SK-N-MC (cell line): ENCODE results near the gene CHMP4B.

Source experiments
- DNase-seq: peaks from one replicate; pipeline ENCODE4 v3.0.0-alpha.2; 2011; ENCODE audit warnings: low read depth, low spot score
- H3K27ac ChIP-seq: fragments of 200-600 bp; sonication (generic); 2 replicates; pipeline ENCODE4 v1.5.1; 2016; ENCODE audit warnings: mixed run types
- H3K36me3 ChIP-seq: fragments of 200-600 bp; sonication (generic); 2 replicates; pipeline ENCODE4 v1.6.1; 2017; ENCODE audit warnings: antibody characterized with exemption, low read length, mixed read lengths; ENCODE audit not compliant: insufficient read depth
- H3K4me3 ChIP-seq: fragments of 200-600 bp; sonication (generic); 2 replicates; pipeline ENCODE4 v1.5.1; 2016
- H3K9ac ChIP-seq: fragments of 200-600 bp; sonication (generic); 2 replicates; pipeline ENCODE4 v1.8.0; 2017; ENCODE audit warnings: mixed run types, mixed read lengths; ENCODE audit not compliant: insufficient read length
- H3K9me3 ChIP-seq: fragments of 200-600 bp; sonication (generic); 2 replicates; pipeline ENCODE4 v1.6.1; 2017; ENCODE audit warnings: low read depth, mild to moderate bottlenecking, antibody characterized with exemption, low read length, moderate library complexity, mixed read lengths
- EZH2 ChIP-seq: fragments of 200-600 bp; sonication (generic); IDR thresholded peaks from one replicate; pipeline ENCODE4 v1.6.1; 2017; ENCODE audit warnings: antibody characterized with exemption
- FOXP2 ChIP-seq: optimal IDR thresholded peaks from 2 replicates; pipeline ENCODE3; 2011; ENCODE audit warnings: mild to moderate bottlenecking, moderate library complexity; ENCODE audit not compliant: insufficient read depth; ENCODE audit errors: extremely low read length, control extremely low read depth
- POLR2AphosphoS5 ChIP-seq: IDR thresholded peaks from 2 replicates; pipeline ENCODE4 v1.6.1; 2012; ENCODE audit warnings: mild to moderate bottlenecking, low read depth, low read length, borderline replicate concordance

Gene CHMP4B

GRCh38 chr20:33843854-33844253 is 32.7 kb downstream of the CHMP4B start:
- H3K9ac ChIP-seq = no peak overlapping the region
- no peak for TF ChIP-seq FOXP2
- TF ChIP-seq POLR2AphosphoS5 = no peak
- no peak for TF ChIP-seq EZH2
- DNase-seq = no peak

GRCh38 chr20:33846291-33846935 is 35.3 kb downstream of the CHMP4B start:
- TF ChIP-seq EZH2 = no peak
- no peak for TF ChIP-seq FOXP2
- no peak for TF ChIP-seq POLR2AphosphoS5
- no peak for DNase-seq
- no peak overlapping the region for H3K4me3 ChIP-seq

More at GRCh38 chr20:33843854-33844253, 32.7 kb downstream of the CHMP4B start:
- no peaks in the 10 kb centered on the region for H3K9me3 ChIP-seq
- H3K36me3 ChIP-seq = no peaks in the 10 kb centered on the region
- H3K27ac ChIP-seq = no peak overlapping the region
- no peak overlapping the region for H3K4me3 ChIP-seq

GRCh38 chr20:33847006-33847405 is 35.9 kb downstream of the CHMP4B start:
- no peak overlapping the region for H3K27ac ChIP-seq
- H3K4me3 ChIP-seq = no peak overlapping the region
- no peaks in the 10 kb centered on the region for H3K9me3 ChIP-seq
- TF ChIP-seq POLR2AphosphoS5 (no peak), FOXP2 (no peak), EZH2 (no peak)
- peaks cover 14% of the 10 kb centered on the region; the same call in 1 of the 2 replicates for H3K36me3 ChIP-seq
- no peak overlapping the region for H3K9ac ChIP-seq
- DNase-seq = no peak

More at GRCh38 chr20:33846291-33846935, 35.3 kb downstream of the CHMP4B start:
- Histone ChIP-seq H3K9ac (no peak overlapping the region), H3K9me3 (no peaks in the 10 kb centered on the region), H3K36me3 (peaks cover 9% of the 10 kb centered on the region; the same call in 1 of the 2 replicates), H3K27ac (no peak overlapping the region)

- Histone ChIP-seq H3K27ac (no peak overlapping the region), H3K4me3 (no peak overlapping the region), H3K9me3 (no peaks in the 10 kb centered on the region), H3K36me3 (peaks cover 19% of the 10 kb centered on the region; the same call in 1 of the 2 replicates), H3K9ac (no peak overlapping the region)
- TF ChIP-seq EZH2 (no peak), FOXP2 (no peak), POLR2AphosphoS5 (no peak)
- no peak for DNase-seq
These were observed 37.2 kb downstream of the CHMP4B start for GRCh38 chr20:33848391-33848790.

GRCh38 chr20:33850159-33850558 is 39.0 kb downstream of the CHMP4B start:
- H3K4me3 ChIP-seq = no peak overlapping the region
- TF ChIP-seq EZH2 (no peak), FOXP2 (no peak)
- H3K36me3 ChIP-seq = peaks cover 31% of the 10 kb centered on the region; the same call in 1 of the 2 replicates
- DNase-seq = no peak
- no peaks in the 10 kb centered on the region for H3K9me3 ChIP-seq
- no peak overlapping the region for H3K9ac ChIP-seq
- H3K27ac ChIP-seq = no peak overlapping the region

GRCh38 chr20:33851842-33852466 is 40.8 kb downstream of the CHMP4B start:
- DNase-seq = no peak
- H3K4me3 ChIP-seq = no peak overlapping the region
- H3K9ac ChIP-seq = no peak overlapping the region
- H3K27ac ChIP-seq = no peak overlapping the region
- no peaks in the 10 kb centered on the region for H3K9me3 ChIP-seq
- TF ChIP-seq POLR2AphosphoS5 = no peak
- TF ChIP-seq EZH2 = no peak
- no peak for TF ChIP-seq FOXP2
- peaks cover 31% of the 10 kb centered on the region; the same call in 1 of the 2 replicates for H3K36me3 ChIP-seq

- no peak overlapping the region for H3K27ac ChIP-seq
- TF ChIP-seq EZH2 = no peak
- no peak for TF ChIP-seq POLR2AphosphoS5
- TF ChIP-seq FOXP2 = no peak
- H3K9ac ChIP-seq = no peak overlapping the region
- H3K4me3 ChIP-seq = no peak overlapping the region
- no peak for DNase-seq
- H3K9me3 ChIP-seq = no peaks in the 10 kb centered on the region
- H3K36me3 ChIP-seq = peaks cover 31% of the 10 kb centered on the region; the same call in 1 of the 2 replicates
These were observed 41.7 kb downstream of the CHMP4B start for GRCh38 chr20:33852626-33853506.

GRCh38 chr20:33853507-33853813 is 42.3 kb downstream of the CHMP4B start:
- DNase-seq = no peak
- no peak overlapping the region for H3K27ac ChIP-seq
- H3K9me3 ChIP-seq = no peaks in the 10 kb centered on the region
- TF ChIP-seq POLR2AphosphoS5 = no peak
- TF ChIP-seq FOXP2 = no peak
- no peak for TF ChIP-seq EZH2
- no peak overlapping the region for H3K9ac ChIP-seq
- no peak overlapping the region for H3K4me3 ChIP-seq
- peaks cover 31% of the 10 kb centered on the region; the same call in 1 of the 2 replicates for H3K36me3 ChIP-seq
